Stimulated activated CD4-positive, alpha-beta T cell treated with anti-CD3 and anti-CD28 coated beads, Interleukin-1b, Interleukin-23, amount 100 ng/mL, for 4 hours (primary cell): Measurements from ENCODE around the gene ARHGAP11A.

ENCODE experiments used
- DNase-seq, 2 donors: peaks; one replicate each; pipeline ENCODE4 v3.0.0-alpha.2; 2020; ENCODE audit warnings: low read depth in 2 of 2

The ARHGAP11A gene

GRCh38 chr15:32688151-32688639, 72.9 kb downstream of the ARHGAP11A start:
- DNase-seq = no peak
